ENCODE measurements around the gene ACSL4.

ACSL4 gene

DNA sequence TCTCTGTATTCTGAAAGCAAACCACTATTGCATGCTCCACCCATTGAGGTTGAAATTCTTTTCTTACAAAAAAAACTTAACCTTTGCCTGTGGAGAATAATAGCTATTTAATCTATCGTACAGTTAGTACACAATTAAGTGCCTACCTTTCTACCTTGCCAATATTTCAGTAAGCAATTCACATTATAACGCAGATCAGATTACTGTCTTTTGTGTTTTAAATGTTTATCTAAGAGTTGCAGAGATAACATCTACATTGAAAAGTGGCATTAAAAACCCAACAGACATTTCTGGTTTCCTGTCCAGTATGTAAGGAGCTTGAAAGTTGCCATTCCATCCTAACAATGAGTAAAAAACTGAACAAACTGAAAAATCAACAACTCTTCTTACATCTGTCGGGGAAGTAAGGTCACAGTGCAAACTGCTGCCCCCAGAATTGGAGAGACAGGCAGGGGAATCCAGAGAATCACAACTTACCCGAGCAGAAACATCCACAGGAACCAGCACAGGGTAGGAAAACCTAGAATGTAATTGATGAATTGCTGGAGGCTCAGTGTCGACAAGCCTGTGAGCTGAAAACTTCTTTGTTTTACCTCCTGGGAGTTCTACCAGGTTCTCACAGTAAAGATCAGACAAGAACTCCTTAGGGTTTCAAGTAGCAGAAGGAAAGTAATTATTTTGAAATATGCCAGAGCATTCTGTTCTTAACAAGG, 27.3 kb upstream of the ACSL4 start:
- no peak overlapping the region for H3K4me3 ChIP-seq
- no peak overlapping the region for H3K27ac ChIP-seq
- H3K9me3 ChIP-seq: peaks cover 0 to 7% (median 0%) of the 10 kb centered on the region in 3 donors
- H3K27me3 ChIP-seq: no peaks in the 10 kb centered on the region
- intact Hi-C loops (cut with DNase I; ENCODE audit: low total_unique reads): no loop called here
- TF ChIP-seq, protein P1, sequence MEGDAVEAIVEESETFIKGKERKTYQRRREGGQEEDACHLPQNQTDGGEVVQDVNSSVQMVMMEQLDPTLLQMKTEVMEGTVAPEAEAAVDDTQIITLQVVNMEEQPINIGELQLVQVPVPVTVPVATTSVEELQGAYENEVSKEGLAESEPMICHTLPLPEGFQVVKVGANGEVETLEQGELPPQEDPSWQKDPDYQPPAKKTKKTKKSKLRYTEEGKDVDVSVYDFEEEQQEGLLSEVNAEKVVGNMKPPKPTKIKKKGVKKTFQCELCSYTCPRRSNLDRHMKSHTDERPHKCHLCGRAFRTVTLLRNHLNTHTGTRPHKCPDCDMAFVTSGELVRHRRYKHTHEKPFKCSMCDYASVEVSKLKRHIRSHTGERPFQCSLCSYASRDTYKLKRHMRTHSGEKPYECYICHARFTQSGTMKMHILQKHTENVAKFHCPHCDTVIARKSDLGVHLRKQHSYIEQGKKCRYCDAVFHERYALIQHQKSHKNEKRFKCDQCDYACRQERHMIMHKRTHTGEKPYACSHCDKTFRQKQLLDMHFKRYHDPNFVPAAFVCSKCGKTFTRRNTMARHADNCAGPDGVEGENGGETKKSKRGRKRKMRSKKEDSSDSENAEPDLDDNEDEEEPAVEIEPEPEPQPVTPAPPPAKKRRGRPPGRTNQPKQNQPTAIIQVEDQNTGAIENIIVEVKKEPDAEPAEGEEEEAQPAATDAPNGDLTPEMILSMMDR (IDR thresholded peaks at IDR 0.05): no peak
- no peaks in the 10 kb centered on the region for H3K36me3 ChIP-seq
- no peak for DNase-seq
- no peaks in the 10 kb centered on the region for H3K4me1 ChIP-seq

- TF ChIP-seq, protein P1 (IDR thresholded peaks at IDR 0.05): no peak
- Histone ChIP-seq H3K4me1 (no peaks in the 10 kb centered on the region), H3K4me3 (no peak overlapping the region), H3K9me3 (peaks cover 0 to 16% (median 0%) of the 10 kb centered on the region in 3 donors), H3K27ac (no peak overlapping the region), H3K27me3 (no peaks in the 10 kb centered on the region), H3K36me3 (no peaks in the 10 kb centered on the region)
- DNase-seq: no peak
- intact Hi-C loops (cut with DNase I; ENCODE audit: low total_unique reads): no loop called here
Observed at GRCh38 chrX:109753256-109753655, 20.2 kb upstream of the ACSL4 start.

GRCh38 chrX:109751698-109752097, 18.6 kb upstream of the ACSL4 start:
- TF ChIP-seq, protein P1 (IDR thresholded peaks at IDR 0.05): no peak
- Histone ChIP-seq H3K9me3 (peaks cover 0 to 16% (median 0%) of the 10 kb centered on the region in 3 donors), H3K4me3 (no peak overlapping the region), H3K27ac (no peak overlapping the region), H3K27me3 (no peaks in the 10 kb centered on the region), H3K36me3 (no peaks in the 10 kb centered on the region), H3K4me1 (no peaks in the 10 kb centered on the region)
- intact Hi-C loops (cut with DNase I; ENCODE audit: low total_unique reads): no loop called here
- no peak for DNase-seq

DNA sequence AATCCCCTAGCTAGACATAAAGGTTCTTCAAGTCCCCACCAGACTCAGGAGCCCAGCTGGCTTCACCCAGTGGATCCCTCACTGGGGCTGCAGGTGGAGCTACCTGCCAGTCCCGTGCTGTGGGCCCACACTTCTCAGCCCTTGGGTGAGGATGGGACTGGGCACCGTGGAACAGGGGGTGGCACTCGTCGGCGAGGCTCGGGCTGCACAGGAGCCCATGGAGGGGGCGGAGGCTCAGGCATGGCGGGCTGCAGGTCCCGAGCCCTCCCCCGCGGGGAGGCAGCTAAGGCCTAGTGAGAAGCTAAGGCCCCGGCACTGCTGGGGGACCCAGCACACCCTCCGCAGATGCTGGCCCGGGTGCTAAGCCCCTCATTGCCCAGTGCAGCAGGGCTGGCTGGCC, 16.1 kb upstream of the ACSL4 start:
- no peaks in the 10 kb centered on the region for H3K9me3 ChIP-seq
- no peak overlapping the region for H3K4me3 ChIP-seq
- no peaks in the 10 kb centered on the region for H3K36me3 ChIP-seq
- intact Hi-C loops (cut with DNase I; ENCODE audit: low total_unique reads): no loop called here
- H3K27me3 ChIP-seq: no peaks in the 10 kb centered on the region
- H3K27ac ChIP-seq: no peak overlapping the region
- TF ChIP-seq, protein P1 (IDR thresholded peaks at IDR 0.05): no peak
- no peak for DNase-seq
- no peaks in the 10 kb centered on the region for H3K4me1 ChIP-seq

DNA sequence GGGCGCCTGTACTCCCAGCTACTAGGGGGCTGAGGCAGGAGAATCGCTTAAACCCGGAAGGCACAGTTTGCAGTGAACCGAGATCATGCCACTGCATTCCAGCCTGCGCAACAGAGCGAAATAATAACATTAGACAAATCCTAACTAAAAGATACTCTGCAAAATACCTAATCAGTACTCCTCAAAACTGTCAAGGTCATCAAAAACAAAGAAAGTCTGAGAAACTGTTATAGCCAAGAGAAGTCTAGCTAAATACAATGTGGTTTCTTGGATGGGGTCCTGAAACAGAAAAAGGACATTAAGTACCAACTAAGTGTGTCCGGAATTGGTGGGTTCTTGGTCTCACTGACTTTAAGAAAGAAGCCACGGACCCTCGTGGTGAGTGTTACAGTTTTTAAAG, 14.6 kb upstream of the ACSL4 start:
- intact Hi-C loops (cut with DNase I; ENCODE audit: low total_unique reads): no loop called here
- Histone ChIP-seq H3K9me3 (no peaks in the 10 kb centered on the region), H3K27me3 (no peaks in the 10 kb centered on the region), H3K4me1 (no peaks in the 10 kb centered on the region), H3K4me3 (no peak overlapping the region), H3K27ac (no peak overlapping the region), H3K36me3 (no peaks in the 10 kb centered on the region)
- TF ChIP-seq, protein P1 (IDR thresholded peaks at IDR 0.05): no peak
- DNase-seq: no peak

All from tibial artery (tissue), 4 donors.